Measurements from ENCODE around the gene CRYAB.
"Not testable (repeated sequence)": the region's sequence is repeated elsewhere in the genome, so short reads cannot be mapped to it uniquely, and the experiment has no call there.

The CRYAB gene

GRCh38 chr11:111908639-111909305 lies 2.8 kb downstream of the CRYAB start:
- no peak for DNase-seq (ENCODE audit: extremely low read depth, low read depth)
- TF ChIP-seq CTCF (IDR thresholded peaks at IDR 0.05; ENCODE audit: low read depth, low read length): no peak

- no peak for TF ChIP-seq CTCF (IDR thresholded peaks at IDR 0.05; ENCODE audit: low read depth, low read length)
- no peak for DNase-seq (ENCODE audit: extremely low read depth, low read depth)
Measured at GRCh38 chr11:111906680-111907079, 4.9 kb downstream of the CRYAB start.

- no peak for TF ChIP-seq CTCF (IDR thresholded peaks at IDR 0.05; ENCODE audit: low read depth, low read length)
- no peak for DNase-seq (ENCODE audit: extremely low read depth, low read depth)
Measured at GRCh38 chr11:111905411-111905810, 6.2 kb downstream of the CRYAB start.

- no peak for DNase-seq (ENCODE audit: extremely low read depth, low read depth)
- TF ChIP-seq CTCF (IDR thresholded peaks at IDR 0.05; ENCODE audit: low read depth, low read length): no peak
Measured at GRCh38 chr11:111886844-111887243, 24.7 kb downstream of the CRYAB start.

GRCh38 chr11:111886032-111886431 lies 25.5 kb downstream of the CRYAB start:
- DNase-seq (ENCODE audit: extremely low read depth, low read depth): no peak
- TF ChIP-seq CTCF (IDR thresholded peaks at IDR 0.05; ENCODE audit: low read depth, low read length): no peak

- DNase-seq (ENCODE audit: extremely low read depth, low read depth): not testable (repeated sequence)
Measured at GRCh38 chr11:111885053-111885452, 26.5 kb downstream of the CRYAB start.

GRCh38 chr11:111882202-111882601 lies 29.4 kb downstream of the CRYAB start:
- no peak for DNase-seq (ENCODE audit: extremely low read depth, low read depth)
- no peak for TF ChIP-seq CTCF (IDR thresholded peaks at IDR 0.05; ENCODE audit: low read depth, low read length)

GRCh38 chr11:111879637-111879960 lies 32.0 kb downstream of the CRYAB start:
- TF ChIP-seq CTCF (IDR thresholded peaks at IDR 0.05; ENCODE audit: low read depth, low read length): no peak
- DNase-seq (ENCODE audit: extremely low read depth, low read depth): no peak

All from AG09319 (cell line).